ENCODE results near the gene SLC46A2. TPM values are rescaled to one million over a fixed set of nuclear protein-coding genes. Genes with fewer than 3 reads are reported as not detected.

The SLC46A2 gene
- total RNA-seq, 1 experiment from 2014 or later, result not detected

Other genes with a start within 250 kb of the SLC46A2 start
- gene INIP, start 172.8 kb downstream of the SLC46A2 start, total RNA-seq (2021; ENCODE audit: unreplicated experiment), result 28.9 TPM
- gene SNX30, start 140.1 kb downstream of the SLC46A2 start, total RNA-seq (2021; ENCODE audit: unreplicated experiment), result 12.7 TPM
- not detected for gene ZNF883, start 121.3 kb upstream of the SLC46A2 start, total RNA-seq (2021; ENCODE audit: unreplicated experiment)
- gene ZFP37, start 165.8 kb upstream of the SLC46A2 start, total RNA-seq (2021; ENCODE audit: unreplicated experiment), result 1.8 TPM

Measured in HCT116 (cell line).